Transverse colon (tissue), 3 donors: ENCODE data around the gene ATP6V1B1.

Experiments
- CTCF ChIP-seq, 5 experiments: fragments of 200-600 bp in 3 of 5; fragments of 450-650 bp in 2 of 5; sonication (generic) in 3 of 5; IDR thresholded peaks; 1 replicate in 2 of 5; 2 replicates in 3 of 5; pipeline ENCODE4 v1.5.1; 2016 to 2017; ENCODE audit warnings: antibody characterized with exemption in 5 of 5, inconsistent platforms in 3 of 5, mild to moderate bottlenecking in 2 of 5, moderate library complexity in 1 of 5
- POLR2A ChIP-seq: fragments of 450-650 bp; IDR thresholded peaks from one replicate; pipeline ENCODE4 v1.6.1; 2016; ENCODE audit warnings: antibody characterized with exemption, mild to moderate bottlenecking, moderate library complexity

- TF ChIP-seq CTCF (IDR thresholded peaks at IDR 0.05) (no peak), POLR2A (no peak)
Observed at GRCh38 chr2:70949086-70949485, 13.4 kb downstream of the ATP6V1B1 start.
